BE2C (cell line): ENCODE results near the gene PIP4P1. TPM values are rescaled to one million over a fixed set of nuclear protein-coding genes. Genes with fewer than 3 reads are reported as not detected.
"Not testable (repeated sequence)": the region's sequence is repeated elsewhere in the genome, so short reads cannot be mapped to it uniquely, and the experiment has no call there.

ENCODE experiments used
- DNase-seq: peaks from one replicate; pipeline ENCODE4 v3.0.0-alpha.2; 2020
- H3K27me3 ChIP-seq: fragments of 250-450 bp; sonication (Bioruptor Pico); 2 replicates; pipeline ENCODE4 v1.5.1; 2020; ENCODE audit warnings: mild to moderate bottlenecking
- H3K36me3 ChIP-seq: fragments of 250-450 bp; sonication (Bioruptor Pico); 2 replicates; pipeline ENCODE4 v1.5.1; 2020; ENCODE audit warnings: mild to moderate bottlenecking
- H3K4me1 ChIP-seq: fragments of 250-450 bp; sonication (Bioruptor Pico); 2 replicates; pipeline ENCODE4 v1.5.1; 2020
- H3K4me3 ChIP-seq: 2 replicates; pipeline ENCODE4 v1.5.1; 2011; ENCODE audit warnings: low read depth, low read length
- H3K9me3 ChIP-seq: fragments of 250-450 bp; sonication (Bioruptor Pico); 2 replicates; pipeline ENCODE4 v1.5.1; 2020
- CTCF ChIP-seq: IDR thresholded peaks from 2 replicates; pipeline ENCODE4 v1.5.1; 2012; ENCODE audit warnings: mild to moderate bottlenecking, low read depth, low read length
- polyA plus RNA-seq: library from polyadenylated mRNA; unstranded; fragments of >200 nt; gene quantifications from one replicate; pipeline ENCODE4 v1.2.1, GENCODE V29; 2012; ENCODE audit warnings: low read depth, missing spikeins; ENCODE audit not compliant: insufficient read length, insufficient read depth

Gene PIP4P1
- polyA plus RNA-seq: 69.3 TPM

GRCh38 chr14:20461225-20462141, at the start of gene PIP4P1:
Gene PIP4P1 (minus strand): TSS chr14:20461434. CDS start chr14:20461325, 109 bp downstream.
- Histone ChIP-seq H3K36me3 (peaks cover 29% of the 10 kb centered on the region), H3K9me3 (no peaks in the 10 kb centered on the region), H3K4me3 (peak within 1 kb of the TSS; percentile 83), H3K4me1 (no peaks in the 10 kb centered on the region), H3K27me3 (no peaks in the 10 kb centered on the region)
- peak; percentile 99 for DNase-seq
- no peak for TF ChIP-seq CTCF

DNA sequence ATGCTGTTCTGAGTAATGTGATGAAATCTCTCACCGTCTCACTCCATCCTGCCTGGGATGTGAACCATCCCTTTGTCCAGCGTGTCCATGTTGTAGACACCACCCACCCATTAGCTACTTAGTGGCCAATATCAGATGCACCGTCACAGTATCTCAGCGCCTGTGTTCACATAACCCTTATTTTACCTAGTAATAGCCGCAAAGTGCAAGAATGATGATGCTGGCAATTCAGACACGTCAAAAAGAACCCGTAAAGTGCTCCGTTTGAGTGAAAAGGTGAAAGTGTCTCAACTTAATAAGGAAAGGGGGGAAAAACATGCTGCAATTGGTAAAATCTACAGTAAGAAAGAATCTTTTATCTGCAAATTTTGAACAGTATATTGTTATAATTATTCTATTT, 47.1 kb upstream of the PIP4P1 start:
- TF ChIP-seq CTCF: no peak
- Histone ChIP-seq H3K27me3 (peaks cover 17% of the 10 kb centered on the region), H3K4me3 (no peak overlapping the region), H3K36me3 (no peaks in the 10 kb centered on the region), H3K9me3 (no peaks in the 10 kb centered on the region), H3K4me1 (no peaks in the 10 kb centered on the region)
- no peak for DNase-seq

DNA sequence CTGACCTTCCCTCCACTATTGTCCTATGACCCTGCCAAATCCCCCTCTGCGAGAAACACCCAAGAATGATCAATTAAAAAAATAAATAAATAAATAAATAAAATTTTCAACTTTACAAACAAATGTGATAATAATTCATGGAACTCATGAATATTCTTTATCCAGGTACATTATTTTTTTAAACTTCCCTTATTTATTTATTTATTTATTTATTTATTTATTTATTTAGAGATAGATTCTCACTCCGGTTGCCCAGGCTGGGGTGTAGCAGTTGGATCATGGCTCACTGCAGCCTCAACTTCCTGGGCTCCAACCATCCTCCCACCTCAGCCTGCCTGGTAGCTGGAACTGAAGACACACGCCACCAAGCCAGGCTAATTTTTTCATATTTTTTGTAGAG, 46.3 kb upstream of the PIP4P1 start:
- DNase-seq, H3K4me1 ChIP-seq, H3K9me3 ChIP-seq, H3K36me3 ChIP-seq, H3K4me3 ChIP-seq: not testable (repeated sequence)
- peaks cover 15% of the 10 kb centered on the region for H3K27me3 ChIP-seq

GRCh38 chr14:20506752-20507151, 45.5 kb upstream of the PIP4P1 start:
- H3K27me3 ChIP-seq: peaks cover 13% of the 10 kb centered on the region
- not testable (repeated sequence) for H3K36me3 ChIP-seq, H3K9me3 ChIP-seq, H3K4me3 ChIP-seq, DNase-seq, H3K4me1 ChIP-seq

DNA sequence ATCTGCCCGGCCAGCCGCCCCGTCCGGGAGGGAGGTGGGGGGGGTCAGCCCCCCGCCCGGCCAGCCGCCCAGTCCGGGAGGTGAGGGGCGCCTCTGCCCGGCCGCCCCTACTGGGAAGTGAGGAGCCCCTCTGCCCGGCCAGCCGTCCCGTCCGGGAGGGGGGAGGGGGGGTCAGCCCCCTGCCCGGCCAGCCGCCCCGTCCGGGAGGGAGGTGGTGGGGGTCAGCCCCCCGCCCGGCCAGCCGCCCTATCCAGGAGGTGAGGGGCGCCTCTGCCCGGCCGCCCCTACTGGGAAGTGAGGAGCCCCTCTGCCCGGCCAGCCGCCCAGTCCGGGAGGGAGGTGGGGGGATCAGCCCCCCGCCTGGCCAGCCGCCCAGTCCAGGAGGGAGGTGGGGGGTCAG, 45.0 kb upstream of the PIP4P1 start:
- not testable (repeated sequence) for H3K4me1 ChIP-seq, DNase-seq, H3K4me3 ChIP-seq, H3K36me3 ChIP-seq, H3K9me3 ChIP-seq
- H3K27me3 ChIP-seq: peaks cover 10% of the 10 kb centered on the region; the same call in 1 of the 2 replicates

DNA sequence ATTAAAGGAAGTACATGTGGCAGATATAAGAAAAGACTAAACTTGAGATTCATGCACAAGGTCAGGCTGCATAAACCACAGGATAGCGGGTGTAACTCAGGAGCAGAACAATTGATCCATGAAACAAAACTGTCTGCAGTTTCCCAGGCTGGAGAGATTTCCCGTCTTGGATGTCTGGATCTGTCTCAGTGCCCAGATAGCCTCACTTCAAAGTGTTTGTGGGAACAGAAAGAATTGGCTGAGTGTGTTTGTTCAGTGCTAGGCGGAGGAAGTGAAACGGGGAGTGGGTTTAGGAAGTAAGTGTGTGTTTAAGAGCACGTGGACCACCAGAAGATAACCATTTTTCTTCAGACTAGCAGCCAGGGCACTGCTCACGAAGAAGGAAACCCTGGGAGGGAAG, 42.7 kb upstream of the PIP4P1 start:
- no peaks in the 10 kb centered on the region for H3K36me3 ChIP-seq
- H3K27me3 ChIP-seq: peaks cover 3% of the 10 kb centered on the region; the same call in 1 of the 2 replicates
- H3K4me3 ChIP-seq: no peak overlapping the region
- no peak for DNase-seq
- no peaks in the 10 kb centered on the region for H3K9me3 ChIP-seq
- TF ChIP-seq CTCF: no peak
- H3K4me1 ChIP-seq: no peaks in the 10 kb centered on the region

DNA sequence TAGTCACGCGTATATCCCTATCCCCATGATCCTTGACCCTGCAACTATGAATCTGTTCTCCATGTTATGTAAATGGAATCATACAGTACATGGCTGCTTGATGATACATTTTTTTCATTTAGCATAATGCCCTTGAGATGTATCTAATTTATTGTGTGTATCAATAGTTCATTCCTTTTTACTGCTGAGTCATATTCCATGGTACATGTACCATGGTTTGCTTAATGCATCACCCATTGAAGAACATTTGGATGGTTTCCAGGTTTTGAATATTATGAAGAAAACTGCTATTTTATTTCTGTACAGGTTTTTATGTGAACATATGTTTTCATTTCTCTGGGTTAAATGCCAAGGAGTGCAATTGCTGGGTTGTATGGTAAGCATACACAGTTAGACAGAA, 40.1 kb upstream of the PIP4P1 start:
- no peak for TF ChIP-seq CTCF
- Histone ChIP-seq H3K27me3 (peaks cover 3% of the 10 kb centered on the region; the same call in 1 of the 2 replicates), H3K9me3 (no peaks in the 10 kb centered on the region), H3K36me3 (no peaks in the 10 kb centered on the region), H3K4me1 (no peaks in the 10 kb centered on the region), H3K4me3 (no peak overlapping the region)
- DNase-seq: no peak
